ENCODE measurements around the gene UTS2R.

DNA sequence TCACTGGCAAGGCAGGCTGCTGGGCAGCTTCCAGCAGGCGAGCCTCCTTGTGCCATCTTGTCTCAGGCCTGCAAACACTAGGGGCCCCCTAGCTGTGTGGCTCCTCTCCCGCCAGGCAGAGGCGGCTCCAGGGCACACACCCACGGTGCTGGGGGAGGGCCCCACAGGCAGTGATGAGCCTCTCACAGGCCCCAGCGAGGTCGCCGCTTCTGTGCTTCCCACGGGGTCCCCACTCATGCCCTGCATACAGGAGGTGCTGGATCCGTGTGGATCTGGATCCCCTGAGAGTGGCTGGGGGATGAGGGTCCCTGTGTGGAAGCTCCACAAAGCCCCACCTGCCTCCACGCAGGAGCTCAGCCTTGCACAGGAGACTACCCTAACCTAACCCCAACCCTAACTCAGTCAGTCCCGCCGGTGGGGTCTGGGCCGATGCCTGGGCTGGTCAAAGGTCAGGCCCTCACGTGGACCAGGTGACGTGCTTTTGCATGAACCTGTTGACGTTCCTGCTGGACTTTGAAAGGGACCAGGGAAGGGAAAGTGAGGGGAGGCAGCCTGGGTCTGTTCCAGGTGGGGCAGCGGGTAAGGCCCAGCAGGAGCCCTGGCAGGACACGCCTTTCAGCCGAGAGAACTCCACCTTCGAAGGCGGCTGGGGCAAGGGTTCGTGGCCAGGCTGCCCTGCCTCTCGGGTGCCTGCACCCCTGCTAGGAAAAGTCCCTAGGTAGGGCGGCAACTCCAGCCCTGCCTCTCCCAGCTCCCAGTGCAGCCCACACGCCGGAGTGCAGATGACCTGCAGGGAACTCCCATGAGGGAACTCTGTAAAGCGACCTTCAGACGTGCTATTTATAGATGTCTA is 43.2 kb upstream of the UTS2R start:
- TF ChIP-seq, protein P1, sequence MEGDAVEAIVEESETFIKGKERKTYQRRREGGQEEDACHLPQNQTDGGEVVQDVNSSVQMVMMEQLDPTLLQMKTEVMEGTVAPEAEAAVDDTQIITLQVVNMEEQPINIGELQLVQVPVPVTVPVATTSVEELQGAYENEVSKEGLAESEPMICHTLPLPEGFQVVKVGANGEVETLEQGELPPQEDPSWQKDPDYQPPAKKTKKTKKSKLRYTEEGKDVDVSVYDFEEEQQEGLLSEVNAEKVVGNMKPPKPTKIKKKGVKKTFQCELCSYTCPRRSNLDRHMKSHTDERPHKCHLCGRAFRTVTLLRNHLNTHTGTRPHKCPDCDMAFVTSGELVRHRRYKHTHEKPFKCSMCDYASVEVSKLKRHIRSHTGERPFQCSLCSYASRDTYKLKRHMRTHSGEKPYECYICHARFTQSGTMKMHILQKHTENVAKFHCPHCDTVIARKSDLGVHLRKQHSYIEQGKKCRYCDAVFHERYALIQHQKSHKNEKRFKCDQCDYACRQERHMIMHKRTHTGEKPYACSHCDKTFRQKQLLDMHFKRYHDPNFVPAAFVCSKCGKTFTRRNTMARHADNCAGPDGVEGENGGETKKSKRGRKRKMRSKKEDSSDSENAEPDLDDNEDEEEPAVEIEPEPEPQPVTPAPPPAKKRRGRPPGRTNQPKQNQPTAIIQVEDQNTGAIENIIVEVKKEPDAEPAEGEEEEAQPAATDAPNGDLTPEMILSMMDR (IDR thresholded peaks at IDR 0.05) = no peak
- no peak for TF ChIP-seq POLR2A (IDR thresholded peaks at IDR 0.05)

All from adrenal gland (tissue), 5 donors.